ENCODE data around the gene RNF144A.

GRCh38 chr2:7004636-7005035 is 87.4 kb downstream of the RNF144A start:
- TF ChIP-seq RAD21 (IDR thresholded peaks at IDR 0.05; ENCODE audit: low read length) (no peak), RXRA (IDR thresholded peaks at IDR 0.05; ENCODE audit: borderline replicate concordance, low read depth) (no peak), CTCF (IDR thresholded peaks at IDR 0.05) (no peak), EP300 (IDR thresholded peaks at IDR 0.05; ENCODE audit: borderline replicate concordance in 1 of 2, low read depth in 1 of 2, low read length in 1 of 2) (no peak), TAF1 (IDR thresholded peaks at IDR 0.05; ENCODE audit: borderline replicate concordance, low read depth, low read length) (no peak), GATA2 (CRISPR knock-in tag; IDR thresholded peaks at IDR 0.05) (no peak), TCF12 (IDR thresholded peaks at IDR 0.05) (no peak), POLR2AphosphoS5 (IDR thresholded peaks at IDR 0.05; ENCODE audit: low read depth, low read length) (no peak), SMC3 (IDR thresholded peaks at IDR 0.05; ENCODE audit: low read depth, low read length) (no peak), EZH2phosphoT487 (IDR thresholded peaks at IDR 0.05; ENCODE audit: borderline replicate concordance, low read depth) (no peak)
